ENCODE data around the gene BICDL2.
A peak's percentile ranks its signal among the peaks of the same experiment; 100 is the strongest.
"Not testable (repeated sequence)": the region's sequence is repeated elsewhere in the genome, so short reads cannot be mapped to it uniquely, and the experiment has no call there.

The BICDL2 gene

DNA sequence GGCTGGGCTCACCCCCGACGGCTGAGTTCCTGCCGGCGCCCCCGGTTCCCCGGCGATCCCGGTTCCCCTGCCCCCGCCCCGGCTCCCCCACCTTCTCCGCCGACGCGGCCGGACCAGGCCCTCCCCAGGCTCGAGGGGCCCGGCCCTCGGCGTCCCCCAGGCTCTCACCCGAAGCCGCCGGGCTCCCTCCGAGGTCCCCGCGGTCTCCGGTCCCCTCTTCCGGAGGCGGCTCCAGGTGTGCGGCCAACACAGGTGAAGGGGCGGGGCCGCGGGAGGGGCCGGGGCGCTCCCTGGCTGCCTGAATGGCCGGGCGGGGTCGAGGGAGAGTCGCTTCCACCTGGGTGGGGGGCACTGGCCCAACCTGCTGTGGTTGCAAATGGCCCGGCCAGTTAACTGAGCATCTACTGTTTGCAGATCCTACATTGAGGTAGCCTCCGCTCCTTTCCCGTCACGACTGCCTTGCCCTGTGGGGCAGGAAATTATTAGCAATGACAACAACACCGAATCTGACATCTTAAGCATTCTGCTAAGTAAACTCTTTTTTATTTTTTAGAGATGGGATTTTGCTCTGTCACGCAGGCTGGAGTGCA is at the start of gene BICDL2:
Gene BICDL2, minus strand, starts transcription at position 219 of the 590 bp plus-strand sequence. CDS start 1,448 bp downstream, outside the sequence.
- DNase-seq (ENCODE audit: low spot score) = no peak

DNA sequence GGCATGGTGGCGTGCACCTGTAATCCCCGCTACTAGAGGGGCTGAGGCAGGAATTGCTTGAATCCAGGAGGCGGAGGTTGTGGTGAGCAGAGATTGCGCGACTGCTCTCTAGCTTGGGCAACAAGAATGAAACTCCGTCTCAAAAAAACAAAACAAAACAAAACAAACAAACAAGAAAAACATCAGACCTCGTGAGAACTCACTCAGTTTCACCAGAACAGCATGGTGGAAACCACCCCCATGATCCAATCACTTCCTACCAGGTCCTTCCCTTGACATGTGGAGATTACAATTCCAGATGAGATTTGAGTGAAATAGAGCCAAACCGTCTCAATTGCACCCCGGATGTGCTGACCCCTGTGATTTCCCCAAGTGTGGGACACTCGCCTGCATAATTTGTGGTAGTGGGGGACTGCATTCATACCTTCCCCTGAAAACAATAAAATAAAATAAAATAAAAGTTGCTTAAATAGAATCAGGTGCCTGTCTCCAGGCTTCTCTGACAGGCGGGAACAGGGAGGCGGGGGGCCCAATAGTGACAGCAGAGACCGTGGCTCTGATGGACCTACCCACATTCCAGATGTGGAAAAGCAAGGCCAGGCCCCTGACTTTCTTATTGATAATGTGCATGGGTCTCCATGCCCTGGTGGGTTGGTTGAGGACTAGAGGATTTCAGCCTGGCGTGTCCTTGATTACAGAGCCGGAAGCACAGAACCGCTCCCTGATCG is 49.3 kb upstream of the BICDL2 start:
- no peak for DNase-seq (ENCODE audit: low spot score)

- DNase-seq (ENCODE audit: low spot score) = no peak
Observed at GRCh38 chr16:3084969-3085670, 48.4 kb upstream of the BICDL2 start.

DNA sequence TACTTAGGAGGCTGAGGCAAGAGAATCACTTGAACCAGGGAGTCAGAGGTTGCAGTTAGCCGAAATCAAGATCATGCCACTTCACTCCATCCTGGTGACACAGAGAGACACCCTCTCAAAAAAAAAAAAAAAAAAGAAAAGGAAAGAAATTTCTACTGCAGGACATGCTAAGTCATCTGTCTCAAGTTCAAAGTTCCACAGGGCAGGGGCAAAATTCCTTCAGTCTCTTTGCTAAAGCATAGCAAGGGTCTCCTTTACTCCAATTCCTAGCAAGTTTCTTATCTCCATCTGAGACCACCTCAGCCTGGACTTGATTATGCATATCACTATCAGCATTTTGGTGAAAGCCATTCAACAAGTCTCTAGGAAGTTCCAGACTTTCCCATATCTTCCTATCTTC is 47.7 kb upstream of the BICDL2 start:
- no peak for DNase-seq (ENCODE audit: low spot score)

DNA sequence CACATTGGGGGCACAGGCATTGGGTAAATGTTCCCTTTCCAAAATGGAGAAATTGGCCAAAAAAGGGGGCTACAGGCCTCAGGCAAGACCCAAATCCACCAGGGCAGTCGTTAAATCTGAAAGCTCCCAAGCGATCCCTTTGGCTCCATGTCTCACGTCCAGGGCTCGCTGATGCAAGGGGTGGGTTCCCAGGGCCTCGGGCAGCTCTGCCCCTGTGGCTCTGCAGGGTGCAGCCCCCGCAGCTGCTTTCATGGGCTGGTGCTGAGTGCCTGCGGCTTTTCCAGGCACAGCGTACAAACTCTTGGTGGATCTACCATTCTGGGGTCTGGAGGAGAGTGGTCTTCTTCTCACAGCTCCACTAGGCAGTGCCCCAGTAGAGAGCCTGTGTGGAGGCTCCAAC is 46.7 kb upstream of the BICDL2 start:
- DNase-seq (ENCODE audit: low spot score) = not testable (repeated sequence)

GRCh38 chr16:3081957-3082356 is 45.2 kb upstream of the BICDL2 start:
- not testable (repeated sequence) for DNase-seq (ENCODE audit: low spot score)

- DNase-seq (ENCODE audit: low spot score) = no peak
Observed at GRCh38 chr16:3080024-3080423, 43.3 kb upstream of the BICDL2 start.

GRCh38 chr16:3076577-3076976 is 39.8 kb upstream of the BICDL2 start:
- DNase-seq (ENCODE audit: low spot score) = no peak

GRCh38 chr16:3075946-3076345 is 39.2 kb upstream of the BICDL2 start:
- not testable (repeated sequence) for DNase-seq (ENCODE audit: low spot score)

DNA sequence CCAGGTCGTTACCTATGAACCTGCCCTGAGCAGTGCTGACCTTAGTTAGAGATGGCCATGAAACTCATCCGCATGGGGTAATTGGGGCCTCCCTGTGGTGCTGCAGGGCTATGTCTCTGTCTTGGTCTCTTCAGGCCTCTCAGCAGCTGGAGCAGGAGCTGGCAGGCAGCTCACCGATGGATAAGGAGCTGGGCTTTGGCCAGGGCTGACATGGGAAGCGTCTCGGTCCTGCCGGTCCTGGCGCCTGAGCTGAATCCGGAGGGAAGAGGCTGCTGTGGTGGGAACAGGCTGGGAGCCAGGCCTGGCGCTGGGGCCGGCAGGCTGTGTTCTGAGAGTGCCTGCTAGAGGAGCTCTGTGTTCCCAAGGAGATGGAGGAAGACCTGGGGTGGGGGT is 38.8 kb upstream of the BICDL2 start:
- no peak for DNase-seq (ENCODE audit: low spot score)

DNA sequence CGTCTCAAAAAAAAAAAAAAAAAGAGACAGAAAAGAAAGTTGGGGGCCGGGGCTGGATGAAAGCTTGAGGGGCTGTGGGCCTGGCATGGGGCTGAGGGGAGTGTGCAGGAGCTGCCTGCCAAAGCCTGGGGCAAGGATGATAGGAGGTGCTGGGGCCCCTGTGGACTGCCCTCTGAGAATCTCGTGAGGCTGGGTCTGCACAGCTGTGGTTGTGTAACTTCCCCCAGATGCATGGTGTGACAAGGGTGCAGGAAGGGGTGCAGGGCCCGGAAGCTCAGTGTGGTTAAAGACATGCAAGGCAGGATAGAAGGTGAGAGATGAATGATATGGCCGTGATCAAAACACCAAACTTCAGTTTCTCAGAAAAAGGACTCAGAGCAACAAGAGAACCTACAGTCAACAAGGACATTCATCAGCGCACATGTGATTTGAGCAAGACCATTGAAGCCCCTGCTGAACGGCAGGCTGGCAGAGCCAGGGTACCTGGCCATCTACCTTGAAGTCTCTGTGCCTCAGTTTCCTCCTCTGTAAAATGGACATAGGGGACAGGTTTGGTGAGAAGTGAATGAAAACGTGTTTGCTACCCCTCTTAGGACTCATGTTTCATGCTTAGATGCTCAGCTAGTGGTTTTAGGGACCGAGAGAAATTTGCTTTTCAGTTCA is 38.2 kb upstream of the BICDL2 start:
- no peak for DNase-seq (ENCODE audit: low spot score)

DNA sequence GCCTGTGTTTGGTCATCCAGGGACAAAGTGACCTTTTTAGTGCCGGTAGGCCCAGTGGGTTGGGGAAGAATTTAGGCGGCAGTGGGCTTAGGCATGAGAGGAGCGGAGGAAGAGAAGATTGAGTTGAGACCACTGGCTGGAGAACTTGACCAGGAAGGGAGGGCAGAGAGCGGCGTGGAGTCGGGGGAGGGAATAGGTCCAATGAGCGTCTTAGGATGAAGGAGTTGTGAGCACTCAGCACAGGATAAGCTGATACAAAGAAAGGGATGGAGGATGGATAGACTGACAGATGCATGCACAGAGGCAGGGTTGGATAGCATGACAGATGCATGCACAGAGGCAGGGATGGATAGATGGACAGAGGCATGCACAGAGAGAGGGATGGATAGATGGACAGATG is 36.7 kb upstream of the BICDL2 start:
- DNase-seq (ENCODE audit: low spot score) = no peak

DNA sequence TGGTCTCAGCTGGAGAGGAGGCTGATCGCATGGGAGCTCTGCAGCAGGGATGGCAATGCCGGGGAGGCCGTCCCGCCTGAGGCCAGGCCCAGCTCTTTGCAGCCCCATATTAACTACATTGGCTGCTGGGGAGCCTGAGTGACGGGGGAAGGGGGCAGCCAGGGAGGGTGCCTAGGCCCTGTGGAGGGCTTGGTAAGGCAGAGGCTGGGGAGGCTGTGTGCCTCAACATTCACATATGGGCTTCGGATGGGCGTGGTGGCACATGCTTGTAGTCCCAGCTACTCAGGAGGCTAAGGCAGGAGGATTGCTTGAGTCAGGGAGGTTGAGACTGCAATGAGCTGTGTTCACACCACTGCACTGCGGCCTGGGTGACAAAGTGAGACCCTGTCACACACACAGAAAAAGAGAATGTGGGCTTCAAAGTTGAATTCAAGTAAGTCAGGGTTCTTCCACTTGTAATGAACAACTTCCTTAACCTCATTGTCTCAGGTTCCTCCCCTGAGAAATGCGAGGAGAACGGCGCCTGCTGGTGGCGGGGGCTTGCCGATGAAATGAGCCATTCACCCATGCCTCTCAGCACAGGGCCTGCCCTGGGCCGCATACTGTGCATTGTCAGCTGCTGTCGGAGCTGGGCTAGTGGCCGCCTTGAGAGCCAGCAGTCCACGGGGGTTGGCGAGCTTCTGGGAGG is 36.0 kb upstream of the BICDL2 start:
- not testable (repeated sequence) for DNase-seq (ENCODE audit: low spot score)

DNA sequence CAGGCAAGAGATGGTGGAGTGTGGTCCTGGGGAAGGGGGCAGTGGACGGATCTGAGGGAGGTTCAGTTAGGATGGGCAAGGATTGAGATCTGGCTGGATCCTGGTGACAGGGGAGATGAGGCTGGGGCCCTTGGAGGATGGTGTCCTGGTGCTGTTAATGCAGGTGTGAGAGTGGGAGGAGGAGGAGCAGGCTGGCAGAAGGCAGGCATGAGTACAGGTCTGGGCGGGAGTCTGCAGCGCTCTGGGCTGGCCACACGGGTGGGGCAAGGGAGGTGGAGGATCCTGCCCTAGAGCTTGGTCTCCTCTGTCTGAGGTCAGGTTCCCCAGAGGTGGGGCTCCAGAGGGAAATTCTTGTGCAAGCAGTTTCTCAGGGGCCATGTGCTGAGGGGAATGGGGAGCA is 35.4 kb upstream of the BICDL2 start:
- DNase-seq (ENCODE audit: low spot score) = not testable (repeated sequence)

GRCh38 chr16:3071655-3072054 is 34.9 kb upstream of the BICDL2 start:
- no peak for DNase-seq (ENCODE audit: low spot score)

DNA sequence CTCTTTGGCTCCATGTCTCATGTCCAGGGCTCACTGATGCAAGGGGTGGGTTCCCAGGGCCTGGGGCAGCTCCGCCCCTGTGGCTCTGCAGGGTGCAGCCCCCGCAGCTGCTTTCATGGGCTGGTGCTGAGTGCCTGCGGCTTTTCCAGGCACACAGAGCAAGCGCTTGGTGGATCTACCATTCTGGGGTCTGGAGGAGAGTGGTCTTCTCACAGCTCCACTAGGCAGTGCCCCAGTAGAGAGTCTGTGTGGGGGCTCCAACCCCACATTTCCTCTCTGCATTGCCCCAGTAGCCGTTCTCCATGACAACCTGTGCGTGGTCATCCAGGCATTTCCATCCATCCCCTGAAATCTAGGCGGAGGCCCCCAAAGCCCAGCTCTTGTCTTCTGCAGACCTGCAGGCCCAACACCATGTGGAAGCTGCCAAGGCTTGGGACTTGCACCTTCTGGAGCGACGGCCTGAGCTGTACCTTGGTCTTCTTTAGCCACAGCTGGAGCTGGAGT is 33.9 kb upstream of the BICDL2 start:
- DNase-seq (ENCODE audit: low spot score) = no peak

DNA sequence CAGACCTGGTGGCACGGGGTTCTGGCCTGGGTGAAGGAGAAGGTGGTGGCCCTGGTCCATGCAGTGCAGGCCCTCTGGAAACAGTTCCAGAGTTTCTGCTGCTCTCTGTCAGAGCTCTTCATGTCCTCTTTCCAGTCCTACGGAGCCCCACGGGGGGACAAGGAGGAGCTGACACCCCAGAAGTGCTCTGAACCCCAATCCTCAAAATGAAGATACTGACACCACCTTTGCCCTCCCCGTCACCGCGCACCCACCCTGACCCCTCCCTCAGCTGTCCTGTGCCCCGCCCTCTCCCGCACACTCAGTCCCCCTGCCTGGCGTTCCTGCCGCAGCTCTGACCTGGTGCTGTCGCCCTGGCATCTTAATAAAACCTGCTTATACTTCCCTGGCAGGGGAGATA is 32.4 kb upstream of the BICDL2 start:
- DNase-seq (ENCODE audit: low spot score) = not testable (repeated sequence)

- DNase-seq (ENCODE audit: low spot score) = no peak
Observed at GRCh38 chr16:3068487-3068886, 31.7 kb upstream of the BICDL2 start.

GRCh38 chr16:3066440-3066748 is 29.6 kb upstream of the BICDL2 start:
- no peak for DNase-seq (ENCODE audit: low spot score)

- no peak for DNase-seq (ENCODE audit: low spot score)
Observed at GRCh38 chr16:3065742-3066439, 29.1 kb upstream of the BICDL2 start.

DNA sequence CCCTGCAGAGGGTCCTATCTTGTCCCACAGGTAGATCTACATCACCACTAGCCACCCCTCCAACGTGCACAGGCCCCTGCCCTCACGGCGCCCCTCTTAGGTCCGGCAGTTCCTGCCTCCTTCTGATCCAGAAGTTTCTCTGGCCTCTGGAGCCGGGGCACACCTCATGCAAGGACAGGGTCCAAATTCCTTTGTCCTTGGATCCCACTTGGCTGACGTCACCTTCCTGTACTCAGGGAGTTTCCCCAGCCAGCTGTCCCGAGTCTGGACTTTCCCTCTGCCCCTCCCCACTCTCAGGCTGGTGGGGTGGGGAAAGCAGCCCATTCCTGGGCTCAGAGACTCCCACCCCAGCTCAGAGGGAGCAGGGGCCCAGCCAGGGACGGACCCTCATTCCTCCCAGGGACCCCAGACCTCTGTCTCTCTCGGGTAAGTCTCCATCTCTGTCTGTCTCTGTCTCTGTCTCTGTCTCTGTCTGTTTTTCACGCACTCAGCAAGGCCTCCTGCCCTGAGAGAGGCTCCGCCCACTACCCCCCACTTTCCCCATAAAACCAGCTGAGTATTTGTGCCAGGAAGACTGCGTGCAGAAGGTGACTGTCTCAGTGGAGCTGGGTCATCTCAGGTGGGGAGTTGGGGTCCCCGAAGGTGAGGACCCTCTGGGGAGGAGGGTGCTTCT is 28.5 kb upstream of the BICDL2 start, which contains the start of gene IL32:
Gene IL32, plus strand, starts transcription at position 572 of the 673 bp plus-strand sequence. CDS start 172 bp downstream, outside the sequence.
- DNase-seq (ENCODE audit: low spot score) = peak; percentile 89
